ENCODE data around the gene PKDREJ.

PKDREJ gene

DNA sequence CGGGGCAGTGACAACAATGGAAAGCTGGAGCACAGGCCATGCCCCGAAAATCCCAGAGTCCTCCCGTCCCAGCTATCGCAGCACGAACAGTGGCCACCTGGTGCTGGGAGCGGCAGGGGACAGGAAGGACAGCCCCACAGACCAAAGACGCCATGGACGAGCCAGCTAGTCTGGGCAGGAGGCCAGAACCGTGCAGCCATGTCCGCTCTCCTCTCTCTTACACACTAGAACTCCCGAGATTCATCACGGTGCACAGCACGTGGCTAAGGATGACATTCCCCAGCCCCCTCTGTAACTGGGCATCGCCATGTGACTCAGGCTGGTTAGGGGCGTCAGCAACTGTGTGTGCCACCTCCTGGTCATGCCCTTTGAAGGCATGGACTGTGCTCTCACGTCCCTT lies 17.6 kb downstream of the PKDREJ start:
- no peak for TF ChIP-seq ZNF274 (IDR thresholded peaks at IDR 0.05; ENCODE audit: low read depth, low read length)
- H3K4me3 ChIP-seq (ENCODE audit: low read length) = no peak overlapping the region

DNA sequence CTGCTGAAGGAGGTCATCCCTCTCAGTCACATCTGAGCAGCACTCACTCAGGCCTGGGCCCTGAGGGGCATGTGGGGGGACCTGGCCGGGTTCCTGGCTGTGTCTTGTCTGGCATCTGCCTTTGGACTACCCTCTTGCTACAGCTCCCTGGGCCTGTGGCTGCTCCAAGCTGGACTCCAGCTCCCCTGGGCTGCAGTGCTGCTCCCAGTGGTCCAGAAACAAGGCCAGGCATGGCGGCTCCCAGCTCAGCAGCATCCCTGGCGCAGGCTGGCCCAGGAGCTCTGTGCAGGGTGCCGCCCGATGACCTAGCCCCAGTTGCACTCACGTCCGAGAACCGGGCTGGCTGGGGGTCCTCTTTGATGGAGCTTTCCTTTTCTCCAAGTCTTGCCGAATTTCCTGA lies 18.4 kb downstream of the PKDREJ start:
- no peak overlapping the region for H3K4me3 ChIP-seq (ENCODE audit: low read length)
- TF ChIP-seq ZNF274 (IDR thresholded peaks at IDR 0.05; ENCODE audit: low read depth, low read length) = no peak

DNA sequence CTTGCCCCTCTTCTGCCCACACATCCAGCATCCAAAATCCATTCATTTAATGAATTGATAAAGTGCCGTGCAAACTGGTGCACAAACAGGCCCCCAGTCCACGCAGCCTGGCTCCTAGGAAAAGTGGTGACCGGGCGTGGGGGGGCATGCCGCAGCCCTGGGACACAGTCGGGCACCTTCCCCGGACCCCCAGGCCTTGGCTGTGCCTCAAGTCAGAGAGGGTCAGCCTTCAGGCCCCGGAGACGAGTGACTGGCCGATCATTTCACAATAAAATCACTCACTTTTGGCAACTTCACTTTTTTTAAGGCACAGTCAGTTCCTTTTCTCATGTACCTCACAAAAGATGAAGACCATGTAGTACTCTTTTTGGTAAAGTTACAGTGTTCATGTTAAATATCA lies 21.1 kb downstream of the PKDREJ start:
- no peak for TF ChIP-seq ZNF274 (IDR thresholded peaks at IDR 0.05; ENCODE audit: low read depth, low read length)
- no peak overlapping the region for H3K4me3 ChIP-seq (ENCODE audit: low read length)

DNA sequence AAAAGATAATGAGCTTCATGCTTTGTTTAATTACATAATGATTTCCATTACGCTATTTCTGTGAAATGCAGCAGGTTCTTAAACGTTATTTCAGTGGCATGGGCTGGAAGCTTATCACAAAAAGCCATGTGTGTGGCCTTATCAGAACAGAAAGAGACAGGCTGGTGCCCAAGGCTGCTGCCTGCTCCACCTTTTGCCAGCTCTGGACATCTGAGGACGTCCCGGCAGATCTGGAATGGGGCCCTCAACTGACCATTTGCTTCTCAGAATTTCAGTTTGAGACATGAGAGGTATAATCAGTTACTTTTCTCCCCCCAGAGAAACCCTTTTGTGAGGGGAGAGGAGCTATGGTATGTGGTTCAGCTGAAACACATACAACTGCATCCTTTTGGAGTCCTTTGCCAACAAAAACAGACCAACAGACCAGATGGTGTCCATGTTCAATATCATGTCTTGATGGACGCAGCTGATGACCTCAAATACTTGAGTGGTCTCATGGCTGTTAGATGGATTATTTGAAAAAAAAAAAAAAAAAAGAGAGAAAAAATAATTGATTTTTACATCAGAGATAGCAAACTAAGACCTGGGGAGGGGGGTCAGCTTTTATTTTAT lies 21.6 kb downstream of the PKDREJ start:
- no peak for TF ChIP-seq ZNF274 (IDR thresholded peaks at IDR 0.05; ENCODE audit: low read depth, low read length)
- no peak overlapping the region for H3K4me3 ChIP-seq (ENCODE audit: low read length)

DNA sequence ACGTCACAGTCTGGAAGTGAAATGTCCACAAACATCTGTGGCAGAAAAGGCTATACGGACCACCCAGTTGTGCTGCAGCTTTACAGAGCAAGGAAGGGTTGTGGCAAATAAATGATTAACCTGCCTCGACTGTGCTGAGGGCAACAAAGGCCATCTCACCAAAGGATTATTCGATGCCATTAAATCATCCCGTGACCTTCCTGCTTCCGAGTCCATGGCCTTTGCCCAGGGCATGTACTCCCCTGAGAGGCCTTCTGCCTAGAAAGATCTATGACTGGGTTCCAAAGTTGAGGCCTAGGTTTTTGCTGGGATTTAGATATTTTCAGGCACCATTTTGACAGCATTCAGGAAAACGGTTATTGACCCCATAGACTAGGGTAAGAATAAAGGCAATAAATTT lies 22.2 kb downstream of the PKDREJ start:
- H3K4me3 ChIP-seq (ENCODE audit: low read length) = no peak overlapping the region
- no peak for TF ChIP-seq ZNF274 (IDR thresholded peaks at IDR 0.05; ENCODE audit: low read depth, low read length)

DNA sequence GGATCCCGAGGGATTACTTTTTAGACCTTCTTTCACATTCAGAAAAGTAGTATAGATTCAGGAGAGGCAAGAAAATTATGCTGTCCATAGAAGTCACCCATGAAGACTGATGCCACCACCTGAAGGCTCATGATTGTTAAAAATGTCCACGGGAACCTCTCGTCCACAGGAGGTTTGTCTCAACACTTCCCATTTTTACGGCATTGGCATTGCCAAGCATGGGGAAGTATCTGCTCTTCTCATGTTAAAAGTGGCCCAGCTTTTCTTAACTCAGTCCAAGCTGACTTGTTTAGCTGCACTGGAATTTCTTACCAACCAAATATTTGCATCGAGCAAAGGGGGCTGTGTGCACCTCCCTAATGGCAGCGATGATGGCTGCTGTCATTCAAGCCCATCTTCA lies 22.6 kb downstream of the PKDREJ start:
- no peak for TF ChIP-seq ZNF274 (IDR thresholded peaks at IDR 0.05; ENCODE audit: low read depth, low read length)
- H3K4me3 ChIP-seq (ENCODE audit: low read length) = no peak overlapping the region

DNA sequence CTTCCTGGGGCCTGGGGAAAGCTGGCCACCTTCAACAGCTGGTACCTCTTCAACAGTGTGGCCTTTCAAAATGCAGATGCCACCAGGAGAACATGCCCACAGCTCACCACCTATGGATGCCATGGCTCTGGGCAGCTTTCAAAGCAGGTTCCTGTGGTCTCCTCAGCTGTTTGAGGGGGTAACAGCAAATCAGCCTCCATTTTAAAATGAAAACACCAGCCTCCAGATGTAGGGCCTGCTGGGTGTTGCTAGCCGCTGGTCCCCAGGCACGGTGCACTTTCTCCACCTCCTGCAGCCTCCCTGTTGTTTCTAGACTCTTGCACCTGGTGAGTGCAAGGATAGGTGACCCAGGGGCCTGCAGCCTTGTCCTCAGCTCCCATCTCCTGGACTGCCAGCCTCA lies 23.1 kb downstream of the PKDREJ start:
- H3K4me3 ChIP-seq (ENCODE audit: low read length) = no peak overlapping the region
- no peak for TF ChIP-seq ZNF274 (IDR thresholded peaks at IDR 0.05; ENCODE audit: low read depth, low read length)

DNA sequence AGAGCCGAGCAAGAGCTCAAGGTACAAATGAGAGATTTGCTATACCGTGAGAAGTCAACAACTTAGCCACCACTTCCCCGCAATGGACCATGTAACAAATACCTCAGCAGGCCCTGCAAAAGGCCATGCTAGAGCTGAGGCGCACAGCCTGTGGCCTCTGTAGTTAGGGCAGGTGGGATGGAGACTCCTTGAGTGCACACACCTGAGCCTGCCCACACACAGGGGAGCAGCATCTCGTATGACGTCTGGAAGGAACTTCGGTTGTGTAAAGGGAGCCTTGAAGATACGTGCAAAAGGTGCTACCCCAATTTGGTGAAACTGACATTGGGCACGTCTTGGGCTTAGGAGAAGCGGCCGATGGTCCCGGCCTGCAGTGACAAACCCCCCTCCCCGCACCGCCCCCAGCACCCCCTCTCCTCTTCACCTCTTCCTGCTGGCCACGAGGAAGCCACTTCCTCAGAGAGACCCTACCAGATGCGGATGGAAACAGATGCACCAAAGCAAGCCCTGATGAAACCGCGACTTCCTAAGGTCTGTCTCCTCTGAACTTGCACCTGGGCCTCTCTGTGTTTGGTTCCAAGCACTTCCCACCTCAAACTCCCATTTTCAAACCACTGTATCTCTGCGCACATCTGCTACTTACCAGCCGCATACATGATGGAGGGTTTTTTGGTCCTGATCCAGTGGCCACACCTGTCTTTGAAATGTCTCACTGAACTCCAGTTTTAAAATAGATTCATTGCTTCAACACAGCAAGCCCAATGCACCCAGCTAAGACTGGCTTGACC lies 23.7 kb downstream of the PKDREJ start:
- no peak for TF ChIP-seq ZNF274 (IDR thresholded peaks at IDR 0.05; ENCODE audit: low read depth, low read length)
- H3K4me3 ChIP-seq (ENCODE audit: low read length) = no peak overlapping the region

DNA sequence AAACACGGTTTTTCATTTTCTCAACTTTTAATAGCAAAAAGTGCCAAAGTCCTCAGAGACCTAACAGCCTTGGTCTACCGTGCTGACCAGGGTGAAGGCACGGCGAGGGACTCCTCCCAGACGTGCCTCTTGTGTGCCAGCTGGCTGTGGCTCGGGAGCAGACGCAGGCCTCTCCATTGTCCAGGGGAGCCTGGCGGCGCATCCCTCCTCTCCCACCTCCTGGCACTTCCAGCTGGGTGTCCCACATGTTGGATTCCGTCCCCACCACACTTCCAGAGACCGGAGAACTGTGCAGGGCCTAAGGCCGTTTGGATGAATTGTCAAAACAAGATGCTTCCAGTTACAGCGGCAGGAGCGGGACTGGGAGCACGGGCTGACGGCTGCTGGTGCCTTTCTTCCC lies 24.6 kb downstream of the PKDREJ start:
- H3K4me3 ChIP-seq (ENCODE audit: low read length) = no peak overlapping the region
- no peak for TF ChIP-seq ZNF274 (IDR thresholded peaks at IDR 0.05; ENCODE audit: low read depth, low read length)

DNA sequence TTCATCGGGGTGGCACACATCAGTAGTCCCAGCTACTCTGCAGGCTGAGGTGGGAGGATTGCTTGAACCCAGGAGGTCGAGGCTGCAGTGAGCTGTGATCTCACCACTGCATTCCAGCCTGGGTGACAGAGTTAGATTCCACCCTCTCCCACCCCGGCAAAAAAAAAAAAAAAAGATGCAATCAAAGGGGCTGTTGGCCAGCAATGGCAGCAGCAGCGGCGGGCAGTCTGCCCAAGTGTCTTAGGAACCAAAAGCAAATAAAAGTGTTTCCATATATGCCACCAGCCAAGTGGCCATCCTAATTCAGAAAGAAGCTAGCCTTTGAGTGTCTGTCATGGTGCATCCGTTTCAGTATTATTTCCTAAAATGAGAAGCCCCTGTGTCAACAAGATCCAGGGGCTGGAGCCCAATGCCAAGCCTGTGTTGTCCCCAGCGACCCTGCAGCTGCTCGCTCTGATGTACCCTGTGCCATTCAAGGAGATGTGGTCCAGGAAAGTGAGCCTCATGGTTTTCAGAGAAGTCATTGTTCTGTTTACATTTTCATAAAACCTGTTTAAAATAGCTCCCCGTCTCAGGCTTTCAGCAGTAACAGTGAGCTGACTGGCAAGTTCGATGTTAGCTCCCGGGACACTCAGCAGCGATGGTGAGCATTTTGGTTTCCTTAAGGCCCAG lies 25.6 kb downstream of the PKDREJ start:
- no peak for TF ChIP-seq ZNF274 (IDR thresholded peaks at IDR 0.05; ENCODE audit: low read depth, low read length)

DNA sequence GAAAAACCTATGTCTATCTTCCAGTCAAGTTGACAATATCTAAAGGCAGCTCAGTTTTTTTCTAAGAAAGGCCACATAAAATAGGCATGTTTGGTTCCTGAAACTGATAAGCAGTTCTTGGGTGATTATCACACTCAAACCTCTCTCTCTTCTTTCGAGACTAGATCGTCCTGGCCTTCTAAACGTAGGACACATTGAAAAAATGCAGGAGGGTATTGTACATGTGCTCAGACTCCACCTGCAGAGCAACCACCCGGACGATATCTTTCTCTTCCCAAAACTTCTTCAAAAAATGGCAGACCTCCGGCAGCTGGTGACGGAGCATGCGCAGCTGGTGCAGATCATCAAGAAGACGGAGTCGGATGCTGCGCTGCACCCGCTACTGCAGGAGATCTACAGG lies 28.2 kb downstream of the PKDREJ start:
- no peak for TF ChIP-seq ZNF274 (IDR thresholded peaks at IDR 0.05; ENCODE audit: low read depth, low read length)
- H3K4me3 ChIP-seq (ENCODE audit: low read length) = no peak overlapping the region

More for the DNA sequence above, 25.6 kb downstream of the PKDREJ start:
- H3K4me3 ChIP-seq (ENCODE audit: low read length) = no peak overlapping the region

DNA sequence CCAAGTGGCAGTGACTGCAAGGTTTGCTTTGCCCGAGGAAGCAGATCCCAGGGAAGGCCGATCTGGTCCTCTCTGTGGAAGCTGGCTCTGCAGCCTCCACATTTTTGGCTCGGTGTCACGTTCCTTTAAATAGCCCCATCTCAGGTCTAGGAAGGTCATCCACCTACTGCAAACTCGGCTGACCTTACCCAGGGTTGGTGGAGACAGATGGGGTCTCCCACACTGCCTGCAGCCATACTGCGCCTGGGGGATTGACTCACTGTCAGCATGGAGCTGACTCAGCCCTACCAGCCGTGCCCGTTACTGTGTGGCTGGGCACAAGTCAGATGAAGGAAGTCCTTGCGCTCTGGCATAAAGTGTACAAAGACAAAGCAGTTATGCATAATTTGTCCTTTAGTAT lies 29.9 kb downstream of the PKDREJ start:
- no peak for TF ChIP-seq ZNF274 (IDR thresholded peaks at IDR 0.05; ENCODE audit: low read depth, low read length)
- no peak overlapping the region for H3K4me3 ChIP-seq (ENCODE audit: low read length)

DNA sequence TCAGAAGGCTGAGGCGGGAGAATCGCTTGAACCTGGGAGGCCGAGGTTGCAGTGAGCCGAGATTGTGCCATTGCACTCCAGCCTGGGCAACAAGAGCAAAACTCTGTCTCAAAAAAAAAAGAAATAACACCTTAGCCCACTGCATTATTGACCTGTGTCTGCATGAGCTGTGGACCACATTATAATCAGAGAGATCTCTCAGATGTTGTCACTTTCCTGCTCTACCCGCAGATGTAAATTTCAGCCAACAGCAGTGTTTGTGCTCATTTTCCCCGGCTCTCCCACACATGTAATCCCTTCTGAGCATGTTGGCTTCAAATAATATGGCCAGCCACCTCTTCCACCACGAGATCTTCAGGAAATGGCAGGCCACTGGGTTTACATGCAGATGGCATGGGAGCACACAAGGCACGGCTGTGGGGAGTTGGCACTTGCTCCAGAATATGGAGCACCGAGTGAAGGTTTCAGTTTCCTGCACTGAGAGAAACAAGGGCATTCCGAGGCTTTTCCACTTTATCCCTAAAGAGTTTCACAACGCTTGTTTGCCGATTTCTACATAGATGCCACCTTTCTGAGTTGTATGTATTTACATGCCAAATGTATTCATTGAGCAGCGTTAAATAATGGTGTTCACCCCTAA lies 32.8 kb downstream of the PKDREJ start:
- no peak for TF ChIP-seq ZNF274 (IDR thresholded peaks at IDR 0.05; ENCODE audit: low read depth, low read length)
- no peak overlapping the region for H3K4me3 ChIP-seq (ENCODE audit: low read length)

DNA sequence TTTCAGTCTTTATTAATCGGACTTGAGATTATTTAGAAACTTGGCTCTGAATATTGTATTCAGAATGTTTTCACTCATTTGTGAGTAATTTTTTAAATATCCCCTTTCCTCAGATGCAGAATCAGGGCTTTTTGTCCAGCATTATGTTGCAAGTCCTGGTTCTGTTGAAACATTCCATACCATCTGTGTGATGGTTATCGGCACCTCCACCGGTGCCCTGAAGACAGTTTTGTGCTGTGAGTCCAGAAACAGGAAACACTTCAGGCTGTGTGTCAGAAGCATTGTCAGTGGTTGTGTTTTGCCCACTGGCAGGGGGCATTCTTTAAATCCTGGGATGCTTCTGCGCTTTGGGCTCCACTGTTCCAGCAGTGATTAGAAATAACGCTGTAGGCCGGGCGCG lies 33.4 kb downstream of the PKDREJ start:
- no peak overlapping the region for H3K4me3 ChIP-seq (ENCODE audit: low read length)
- TF ChIP-seq ZNF274 (IDR thresholded peaks at IDR 0.05; ENCODE audit: low read depth, low read length) = no peak

DNA sequence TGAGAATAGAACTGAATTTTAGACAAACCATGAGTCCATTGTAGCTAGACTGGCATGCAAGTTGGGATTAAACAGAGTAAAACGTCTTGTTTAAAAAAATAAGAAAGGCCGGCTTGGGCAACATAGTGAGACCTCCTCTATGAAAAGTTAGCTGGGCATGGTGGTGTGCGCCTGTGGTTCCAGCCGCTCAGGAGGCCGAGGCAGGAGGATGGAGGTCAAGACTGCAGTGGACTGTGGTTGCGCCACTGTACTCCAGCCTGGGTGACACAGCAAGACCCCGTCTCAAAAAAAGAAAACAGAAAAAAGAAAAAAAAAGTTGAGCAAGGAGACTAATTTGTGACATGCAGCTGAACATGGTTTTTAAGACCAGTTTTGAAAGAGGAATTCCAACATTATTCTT lies 36.6 kb downstream of the PKDREJ start:
- no peak for TF ChIP-seq ZNF274 (IDR thresholded peaks at IDR 0.05; ENCODE audit: low read depth, low read length)
- H3K4me3 ChIP-seq (ENCODE audit: low read length) = no peak overlapping the region
